GDM1 (cell line): ENCODE measurements around the gene CPLX1.

Experiments used
- DNase-seq: peaks from one replicate; lab custom pipeline; 2025; lab: John Stamatoyannopoulos, UW

CPLX1 gene

DNA sequence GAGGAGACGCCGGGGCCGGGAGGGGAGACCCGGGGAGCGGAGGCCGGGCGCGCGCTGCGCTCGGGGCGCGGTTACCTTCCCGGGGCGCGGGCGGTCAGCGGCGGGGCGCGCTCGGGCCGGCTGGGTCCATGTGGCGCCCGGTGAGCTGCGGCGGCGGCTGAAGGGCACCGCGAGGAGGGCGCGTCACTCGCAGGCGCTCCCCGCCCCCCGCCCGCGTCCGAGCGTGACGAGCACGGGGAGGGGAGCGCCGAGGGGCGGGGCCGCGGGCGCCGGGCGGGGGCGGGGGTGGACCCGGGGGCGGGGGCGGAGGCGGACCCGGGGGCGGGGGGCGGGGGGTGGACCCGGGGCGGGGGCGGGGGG lies at the start of gene CPLX1:
CPLX1 (minus strand) TSS at position 159 of the 360 bp plus-strand sequence. CDS start 1,607 bp downstream, outside the sequence.
- DNase-seq: no peak

DNA sequence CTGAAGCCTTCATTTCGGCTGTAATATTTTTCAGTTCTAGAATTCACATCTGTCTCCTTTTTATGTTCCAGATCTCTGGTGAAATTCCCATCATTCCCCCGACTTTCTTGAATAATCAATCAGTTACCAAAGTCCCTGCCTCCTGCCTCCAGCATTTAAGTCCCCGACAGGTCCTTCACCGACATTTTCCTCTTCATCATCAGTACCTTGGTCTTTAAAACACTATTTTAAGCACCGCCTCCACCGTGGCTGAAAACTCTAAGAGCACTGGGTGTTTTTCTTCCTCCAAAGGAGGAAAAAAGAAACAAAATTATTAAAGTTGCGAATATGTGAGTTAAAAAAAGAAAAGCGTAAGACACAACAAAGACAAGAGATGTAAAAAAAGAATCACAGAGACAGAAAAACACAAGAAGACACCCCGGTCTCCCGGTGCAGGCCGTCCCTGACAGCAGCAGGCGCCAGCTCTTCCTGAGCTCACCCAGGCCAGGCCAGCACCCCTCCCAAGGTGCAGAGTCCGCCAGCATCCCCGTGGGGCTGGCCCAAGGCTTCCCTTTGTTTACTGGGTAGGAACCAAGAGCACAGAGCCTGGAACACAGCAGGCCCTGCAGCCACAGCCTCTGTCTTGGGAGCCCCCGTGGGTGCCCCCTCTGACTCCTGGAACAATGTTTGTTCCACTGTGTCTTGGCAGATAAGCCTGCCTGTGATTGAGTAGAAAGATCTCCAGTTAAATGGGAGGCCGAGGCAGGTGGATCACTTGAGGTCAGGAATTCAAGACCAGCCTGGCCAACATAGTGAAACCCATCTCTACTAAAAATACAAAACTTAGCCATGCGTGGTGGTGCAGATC lies 49.3 kb upstream of the CPLX1 start:
- DNase-seq: no peak

DNA sequence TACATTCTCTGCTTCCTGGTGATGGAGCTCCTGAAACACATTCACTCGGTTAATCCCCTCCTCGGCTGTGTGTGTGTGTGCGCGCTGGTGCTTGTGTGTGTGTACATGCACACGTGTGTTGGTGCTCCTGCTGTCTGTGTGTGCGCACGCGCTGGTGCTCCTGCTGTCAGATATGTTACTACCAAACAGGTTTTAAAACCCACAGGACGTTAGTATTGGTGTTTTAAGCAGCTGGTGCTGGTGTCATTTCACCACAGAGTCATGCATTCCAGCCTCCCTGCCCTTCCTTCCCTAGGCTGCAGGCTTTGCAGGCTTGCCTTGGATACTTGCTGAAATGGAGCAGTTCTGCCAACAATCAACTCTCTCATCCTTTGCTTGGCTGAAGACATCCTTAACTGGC lies 48.1 kb upstream of the CPLX1 start:
- no peak for DNase-seq

DNA sequence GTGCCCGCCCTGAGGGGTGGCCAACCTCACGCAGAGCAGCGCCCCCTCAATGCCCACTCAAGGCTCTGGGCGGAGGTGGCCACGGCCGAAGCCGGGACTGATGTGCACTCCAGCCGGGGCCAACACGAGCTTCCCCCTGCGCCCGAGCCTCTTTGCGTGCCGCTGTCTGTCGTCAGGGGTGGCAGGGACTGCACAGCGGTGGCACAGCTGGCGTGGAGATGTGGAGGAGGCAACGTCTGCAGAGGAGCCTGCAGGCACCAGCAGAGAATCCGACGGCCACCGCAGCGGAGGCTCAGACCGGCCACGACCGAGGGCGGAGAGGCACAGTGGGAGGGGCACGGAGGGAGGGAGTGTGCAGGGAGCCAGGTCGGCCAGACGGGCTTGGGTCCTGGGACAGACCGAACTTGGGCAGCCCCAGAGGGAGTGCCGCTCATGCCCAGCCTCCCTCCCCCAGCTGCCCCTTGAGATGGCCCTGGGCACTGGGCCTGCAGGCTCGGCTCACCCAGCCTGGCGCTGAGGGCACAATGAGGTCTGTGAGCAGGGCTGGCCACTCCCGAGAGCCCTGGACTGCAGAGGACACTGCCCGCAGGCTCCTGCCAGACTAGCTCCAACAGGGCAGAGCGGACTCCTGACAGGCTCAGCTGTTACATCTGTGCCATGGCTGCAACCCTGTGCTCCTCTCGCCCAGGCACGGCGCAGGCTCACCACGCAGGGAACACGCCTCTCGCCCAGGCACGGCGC lies 46.5 kb upstream of the CPLX1 start:
- DNase-seq: no peak

DNA sequence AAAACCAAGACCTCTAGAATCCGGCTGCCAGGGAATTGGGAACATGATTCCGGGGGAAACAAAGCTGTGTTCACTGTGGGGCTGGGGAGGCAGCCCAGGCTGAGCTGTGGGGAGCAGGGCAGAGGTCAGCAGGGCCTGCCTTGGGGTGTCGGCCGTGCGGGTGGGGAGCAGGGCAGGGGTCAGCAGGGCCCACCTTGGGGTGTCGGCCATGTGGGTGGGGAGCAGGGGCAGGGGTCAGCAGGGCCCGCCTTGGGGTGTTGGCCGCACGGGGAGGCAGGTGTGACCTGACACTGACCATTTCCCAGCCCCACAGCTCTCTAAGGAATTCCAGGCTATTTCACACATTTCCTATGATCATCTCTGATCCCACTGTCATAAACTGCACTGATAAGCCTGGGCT lies 45.6 kb upstream of the CPLX1 start:
- DNase-seq: no peak

DNA sequence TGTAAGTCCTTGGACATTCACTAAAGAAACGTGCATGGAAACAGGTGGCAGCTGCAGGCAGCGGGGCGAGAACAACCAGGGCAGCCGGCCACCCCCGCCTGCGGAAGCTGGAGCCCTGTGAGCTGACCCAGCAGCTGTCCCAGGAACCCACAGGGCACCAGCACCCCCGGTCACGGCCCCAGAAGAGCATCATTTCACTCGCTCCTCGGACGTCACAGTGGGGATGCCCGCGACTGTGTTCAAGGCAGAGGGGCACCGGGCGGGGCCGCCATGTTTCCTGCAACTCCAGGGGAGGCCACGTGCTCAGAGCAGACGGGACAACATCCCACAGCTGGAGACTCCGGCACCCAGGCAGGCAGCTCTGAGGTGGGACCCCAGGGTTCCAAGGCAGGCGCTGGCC lies 45.0 kb upstream of the CPLX1 start:
- no peak for DNase-seq

DNA sequence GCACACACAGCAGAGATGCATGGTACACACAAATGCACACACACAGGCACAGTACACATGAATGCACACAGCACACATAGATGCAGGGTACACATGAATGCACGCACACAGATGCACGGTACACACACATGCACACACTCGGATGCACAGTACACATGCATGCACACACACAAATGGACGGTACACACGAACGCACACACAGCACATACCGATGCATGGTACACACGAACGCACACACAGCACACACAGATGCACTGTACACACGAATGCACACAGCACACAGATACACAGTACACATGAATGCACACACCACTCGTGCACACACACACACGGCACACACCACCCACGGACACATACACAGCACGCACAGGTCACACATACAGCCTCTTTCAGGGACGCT lies 43.8 kb upstream of the CPLX1 start:
- DNase-seq: no peak

DNA sequence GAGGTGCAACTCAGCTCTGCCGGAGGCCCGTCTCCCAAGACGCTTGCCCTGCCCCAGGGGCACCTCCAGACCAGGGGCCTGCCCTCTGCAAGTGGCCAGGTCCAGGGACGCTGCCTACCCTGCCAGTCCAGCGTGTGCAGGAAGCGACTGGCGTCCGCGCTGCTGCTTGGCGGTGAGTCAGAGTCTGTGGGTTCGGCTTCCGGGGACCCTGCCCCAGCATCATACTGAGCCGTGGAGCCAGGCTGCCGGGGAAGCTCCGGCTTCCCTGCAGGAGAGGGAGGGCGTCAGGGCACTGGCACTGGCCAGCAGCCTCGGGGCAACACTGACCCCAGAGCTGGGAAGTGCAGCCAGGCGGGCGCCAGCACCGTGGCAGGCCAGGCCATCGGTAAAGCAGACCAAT lies 42.5 kb upstream of the CPLX1 start:
- DNase-seq: no peak

DNA sequence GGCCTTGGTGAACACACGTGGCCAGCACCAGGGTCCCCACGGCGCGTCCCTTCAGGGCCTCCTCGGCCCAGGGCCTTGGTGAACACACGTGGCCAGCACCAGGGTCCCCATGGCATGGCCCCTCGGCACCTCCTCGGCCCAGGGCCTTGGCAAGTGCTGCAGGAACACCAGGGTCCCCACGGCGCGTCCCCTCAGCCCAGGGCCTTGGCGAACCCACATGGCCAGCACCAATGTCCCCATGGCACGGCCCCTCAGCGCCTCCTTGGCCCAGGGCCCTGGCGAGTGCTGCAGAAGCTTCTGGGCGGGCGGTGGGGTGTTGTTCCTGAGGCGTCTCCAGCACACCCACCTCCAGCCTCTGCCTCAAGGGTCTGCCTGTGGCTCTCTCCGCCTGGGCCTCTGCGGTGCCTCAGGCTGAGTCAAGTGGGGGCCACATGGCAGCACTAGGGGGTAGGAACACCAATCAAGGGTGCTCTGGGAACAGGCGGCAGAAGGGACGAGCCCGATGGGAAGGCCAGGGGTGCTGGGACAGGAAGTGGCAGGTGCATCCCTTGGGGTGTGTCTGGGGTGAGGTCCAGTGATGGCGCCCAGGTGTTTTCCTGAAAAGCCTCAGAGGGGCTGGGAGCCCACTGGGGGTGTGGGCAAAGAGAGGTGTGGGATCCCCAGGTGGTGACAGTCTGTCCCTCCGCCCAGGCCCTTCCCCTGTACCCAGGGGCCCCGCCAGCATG lies 41.8 kb upstream of the CPLX1 start:
- DNase-seq: no peak

DNA sequence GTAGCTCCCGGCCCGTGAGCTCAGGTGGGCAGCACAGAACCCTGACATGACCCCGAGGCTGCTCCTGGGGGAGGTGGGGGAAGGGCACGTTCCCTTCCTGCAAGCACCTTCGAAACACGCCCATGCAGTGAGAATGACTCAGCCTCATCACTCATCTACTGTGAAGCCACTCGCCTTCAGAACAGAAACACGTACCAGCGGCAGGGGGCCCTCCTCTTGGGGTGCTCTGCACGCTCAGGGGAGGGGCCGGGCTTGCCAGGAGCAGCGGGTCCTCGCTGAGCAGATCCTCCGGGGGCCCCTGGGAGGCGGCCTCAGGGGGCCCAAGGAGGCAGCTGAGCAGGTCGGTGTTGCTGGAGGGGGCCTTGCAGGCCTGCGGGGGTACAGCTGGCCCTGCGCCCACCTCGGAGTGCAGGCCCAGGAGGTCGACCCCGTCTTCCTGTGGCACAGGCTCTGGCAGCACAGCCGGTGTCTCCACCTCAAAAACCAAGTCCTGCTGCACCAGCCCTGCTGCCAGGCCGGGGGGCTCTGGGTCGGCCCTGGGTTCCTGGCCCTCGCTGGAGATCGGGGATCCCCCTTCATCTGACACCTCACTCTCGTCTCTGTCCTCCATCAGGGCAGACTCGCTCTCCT lies 40.9 kb upstream of the CPLX1 start:
- no peak for DNase-seq

DNA sequence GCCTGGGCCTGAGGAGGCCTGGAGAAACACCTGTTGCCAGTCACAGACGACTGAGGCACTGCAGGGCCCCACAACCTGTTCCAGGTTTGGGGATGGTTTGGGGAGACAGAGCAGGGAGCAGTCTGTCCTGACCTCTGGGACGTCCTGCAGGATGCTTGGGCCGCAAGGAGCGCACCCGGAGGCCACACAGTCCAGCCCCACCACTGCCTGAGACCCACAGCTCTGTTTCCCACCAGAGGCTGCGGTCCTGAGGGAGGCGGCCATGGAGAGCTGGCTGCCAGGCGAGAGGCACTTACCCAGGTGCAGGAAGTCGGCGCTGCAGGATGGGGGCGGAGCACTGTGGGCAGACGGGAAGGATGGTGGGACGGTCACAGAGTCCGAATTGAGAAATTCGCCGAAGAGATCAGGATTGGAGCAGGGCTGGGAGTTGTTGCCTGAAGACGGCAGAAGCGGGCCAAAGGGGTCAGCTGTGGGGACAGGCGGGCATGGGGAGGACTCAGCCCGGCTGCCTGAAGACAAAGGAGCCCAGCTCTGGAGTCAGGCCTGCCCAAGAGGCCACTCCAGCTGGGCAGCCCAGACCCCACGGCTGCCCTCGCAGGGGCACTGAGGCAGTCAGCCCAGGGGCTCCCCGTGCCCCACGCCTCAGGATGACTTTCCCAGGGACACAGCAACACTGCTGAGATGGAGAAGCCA lies 40.3 kb upstream of the CPLX1 start:
- no peak for DNase-seq

DNA sequence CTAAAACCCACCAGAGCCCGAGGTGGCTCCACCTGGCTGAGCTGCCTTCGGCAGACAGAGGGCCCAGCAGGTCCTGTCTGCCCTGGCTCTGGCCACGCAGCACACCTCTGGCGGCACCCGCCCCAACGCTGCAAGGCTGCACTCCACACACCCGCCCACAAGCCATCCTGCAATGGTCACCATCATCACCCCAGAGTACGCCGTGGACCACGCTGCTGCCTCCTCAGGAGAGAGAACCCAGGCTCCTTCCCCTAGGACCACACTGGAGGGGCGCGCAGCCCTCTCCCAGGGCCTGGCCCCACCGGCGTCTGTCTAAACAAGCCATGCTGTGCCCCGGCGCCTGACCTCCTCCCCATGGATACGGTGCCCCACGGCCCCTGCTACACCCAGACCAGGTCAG lies 39.6 kb upstream of the CPLX1 start:
- DNase-seq: no peak

DNA sequence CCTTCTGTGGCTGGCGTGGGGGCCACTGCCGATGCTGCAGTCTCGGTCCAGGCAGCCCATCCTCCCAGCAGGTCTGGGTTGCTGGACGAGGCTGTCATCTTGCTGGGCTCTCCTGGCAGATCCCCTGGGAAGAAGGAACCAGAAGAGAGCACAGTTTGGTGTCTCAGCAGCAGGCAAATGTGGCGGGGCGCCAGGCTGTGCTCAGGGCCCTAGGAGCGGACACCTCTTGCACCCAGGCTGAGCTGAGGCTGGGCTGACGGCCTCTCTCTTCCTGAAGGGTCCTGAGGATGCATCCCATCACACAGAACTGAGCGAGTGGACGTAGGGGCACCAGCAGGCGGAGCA lies 39.2 kb upstream of the CPLX1 start:
- DNase-seq: no peak

DNA sequence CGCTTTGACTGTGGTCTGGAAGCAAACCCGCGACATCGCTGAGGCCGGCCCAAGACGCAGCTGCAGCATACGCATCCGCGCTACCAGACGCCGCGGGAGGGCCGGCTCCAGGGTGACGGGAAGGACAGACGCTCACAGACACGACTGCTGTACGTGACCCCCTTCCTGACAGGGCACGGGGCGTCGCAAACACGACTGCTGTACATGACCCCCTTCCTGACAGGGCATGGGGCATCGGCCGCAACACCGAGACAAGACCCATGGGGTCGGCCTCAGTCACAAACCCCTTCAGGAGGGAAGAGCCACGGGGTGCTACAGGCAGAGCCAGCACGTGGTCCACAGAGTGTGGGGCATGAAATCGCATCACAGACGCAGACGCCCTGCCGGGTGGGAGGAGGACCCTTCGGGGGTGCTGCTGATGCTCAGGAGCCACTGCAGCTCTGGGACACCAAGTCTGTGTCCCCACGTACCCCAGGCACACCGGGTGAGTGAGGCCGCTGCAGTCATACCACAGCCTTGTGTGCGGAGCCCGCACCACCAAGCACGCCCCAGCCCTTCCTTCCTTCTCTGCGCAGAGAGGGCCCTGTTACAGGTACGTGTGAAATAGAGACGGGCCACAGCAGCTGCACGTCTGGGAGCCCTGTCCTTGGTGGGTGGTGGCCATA lies 38.7 kb upstream of the CPLX1 start:
- no peak for DNase-seq

DNA sequence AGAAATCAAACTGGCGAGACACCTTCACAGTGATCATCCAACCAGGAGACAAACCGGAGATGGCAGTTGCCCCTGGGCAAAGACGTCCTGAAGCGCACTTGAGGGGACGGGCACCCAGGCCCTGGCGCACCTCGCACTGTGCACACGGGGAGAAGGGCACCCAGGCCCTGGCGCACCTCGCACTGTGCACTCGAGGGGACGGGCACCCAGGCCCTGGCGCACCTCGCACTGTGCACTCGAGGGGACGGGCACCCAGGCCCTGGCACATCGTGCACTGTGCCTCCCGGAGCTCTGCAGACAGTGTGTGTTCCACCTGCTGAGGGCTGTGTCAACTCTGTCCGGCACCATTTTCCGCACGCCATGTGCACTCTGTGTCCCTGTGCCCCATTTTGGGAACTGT lies 34.6 kb upstream of the CPLX1 start:
- DNase-seq: no peak

DNA sequence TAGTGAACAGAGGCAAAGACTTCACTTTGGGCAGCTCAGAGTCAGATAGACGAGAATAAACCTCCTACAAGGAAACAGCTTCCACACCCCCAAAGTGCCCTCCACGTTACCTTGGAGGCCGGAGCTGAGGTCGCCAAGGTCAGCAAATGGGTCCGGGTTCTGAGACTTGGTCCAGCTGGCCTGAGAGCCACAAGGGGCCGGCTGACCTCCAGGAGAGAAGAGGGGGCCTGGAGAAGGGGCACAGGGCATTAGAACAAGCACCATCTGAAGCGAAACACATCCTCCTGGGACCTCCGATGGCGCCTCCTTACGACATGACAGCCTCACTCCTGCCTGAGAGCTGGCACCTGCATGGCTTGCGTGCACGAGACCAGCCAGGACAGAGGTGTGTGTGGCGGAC lies 33.6 kb upstream of the CPLX1 start:
- no peak for DNase-seq

DNA sequence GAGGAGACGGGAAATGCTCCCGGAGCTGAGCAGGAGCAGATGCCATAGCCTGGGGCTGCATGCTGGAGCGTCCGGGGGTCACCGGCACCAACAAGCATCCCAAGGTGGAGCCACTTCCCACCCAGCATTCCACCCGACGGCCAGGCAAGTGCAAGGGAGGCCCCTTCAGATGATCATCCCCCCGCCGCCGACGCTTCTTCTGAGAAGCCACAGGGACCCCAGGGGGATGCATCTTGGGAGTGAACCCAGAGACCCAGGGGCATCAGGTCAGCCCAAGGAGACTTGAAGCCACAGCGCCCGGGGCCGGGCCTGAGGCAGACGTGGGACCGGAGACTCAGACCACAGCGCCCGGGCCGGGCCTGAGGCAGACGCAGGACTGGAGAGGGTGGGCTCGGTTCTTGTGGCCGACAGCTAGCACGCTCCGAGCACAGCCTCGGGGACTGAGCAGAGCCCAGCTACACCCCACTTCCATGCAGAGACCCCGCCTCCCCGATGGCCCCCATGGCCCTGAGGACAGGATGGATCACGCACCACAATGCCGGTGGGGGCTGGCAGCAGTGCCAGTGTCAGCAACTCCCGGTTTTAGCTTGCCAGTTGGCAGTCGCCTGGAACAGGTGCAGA lies 33.0 kb upstream of the CPLX1 start:
- no peak for DNase-seq

DNA sequence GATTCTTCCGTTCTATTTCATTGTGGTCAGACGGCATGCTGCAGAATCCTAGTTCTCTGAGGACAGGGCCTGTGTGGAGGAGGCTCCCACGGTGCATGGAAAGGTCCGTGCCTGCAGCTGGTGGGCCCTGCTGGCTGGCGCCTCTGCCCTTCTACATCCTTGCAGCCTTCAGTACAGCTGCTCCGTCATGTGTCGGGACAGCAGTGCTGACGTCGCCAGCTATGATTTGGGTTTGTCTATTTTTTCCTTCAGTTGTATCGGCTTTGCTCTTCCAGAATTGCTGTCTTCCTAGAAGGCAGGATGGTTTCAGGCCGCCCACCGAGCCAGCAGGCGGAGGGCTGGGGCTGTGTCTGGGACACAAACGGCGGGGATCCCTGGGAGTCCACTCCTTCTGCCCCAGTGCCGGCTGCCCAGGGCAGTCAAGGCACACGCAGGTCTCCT lies 32.1 kb upstream of the CPLX1 start:
- DNase-seq: no peak

DNA sequence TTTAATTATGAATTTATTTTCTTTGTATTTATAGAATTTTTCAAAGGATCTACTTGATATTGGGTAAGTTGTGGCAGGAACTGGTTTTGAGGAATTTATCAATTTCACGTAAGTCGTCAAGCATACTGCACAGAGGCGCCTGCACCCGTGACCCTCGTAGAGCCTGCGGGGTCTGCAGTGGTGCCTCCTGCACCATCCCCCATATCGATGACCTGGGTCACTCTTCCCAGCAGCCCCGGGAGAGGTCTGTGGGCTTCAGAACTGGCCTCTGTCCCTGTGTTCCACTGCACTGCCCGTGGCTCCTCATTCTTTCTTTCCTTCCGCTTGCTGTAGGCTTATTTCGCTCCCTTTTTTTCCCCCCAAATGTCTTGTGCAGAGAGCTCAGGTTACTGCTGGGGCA lies 31.5 kb upstream of the CPLX1 start:
- DNase-seq: no peak

DNA sequence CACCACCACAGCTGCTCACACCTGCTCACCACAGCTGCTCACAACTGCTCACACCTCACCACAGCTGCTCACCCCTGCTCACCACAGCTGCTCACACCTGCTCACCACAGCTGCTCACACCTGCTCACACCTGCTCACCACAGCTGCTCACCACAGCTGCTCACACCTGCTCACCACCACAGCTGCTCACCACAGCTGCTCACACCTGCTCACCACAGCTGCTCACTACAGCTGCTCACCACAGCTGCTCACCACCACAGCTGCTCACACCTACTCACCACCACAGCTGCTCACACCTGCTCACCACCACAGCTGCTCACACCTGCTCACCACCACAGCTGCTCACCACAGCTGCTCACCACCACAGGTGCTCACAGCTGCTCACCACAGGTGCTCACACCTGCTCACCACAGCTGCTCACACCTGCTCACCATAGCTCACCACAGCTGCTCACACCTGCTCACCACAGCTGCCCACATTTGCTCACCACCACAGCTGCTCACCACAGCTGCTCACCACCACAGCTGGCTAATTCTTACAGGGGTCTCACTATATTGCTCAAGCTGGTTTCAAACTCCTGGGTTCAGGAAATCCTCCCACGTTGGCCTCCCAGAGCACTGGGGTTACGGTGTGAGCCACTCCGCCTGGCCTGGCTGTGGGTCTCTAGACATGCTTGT lies 30.4 kb upstream of the CPLX1 start:
- no peak for DNase-seq
